GM18499 (cell line): ENCODE measurements around the gene CPT1B.

ENCODE experiments used
- ATAC-seq: cut with Tn5 transposase; IDR thresholded peaks from one replicate; pipeline ENCODE4 v1.9.1; 2021; ENCODE audit warnings: moderate number of reproducible peaks; ENCODE audit not compliant: insufficient read depth, unreplicated experiment

Gene CPT1B

GRCh38 chr22:50530877-50531545, 47.2 kb downstream of the CPT1B start:
- ATAC-seq: no peak

- no peak for ATAC-seq
Observed at GRCh38 chr22:50530580-50530876, 47.7 kb downstream of the CPT1B start.

- no peak for ATAC-seq
Observed at GRCh38 chr22:50529897-50530579, 48.2 kb downstream of the CPT1B start, which contains the start of gene TYMP. Gene TYMP (minus strand): TSS chr22:50530012. CDS start chr22:50529709, 303 bp downstream.

GRCh38 chr22:50529416-50529896, 48.8 kb downstream of the CPT1B start:
- ATAC-seq: no peak

- ATAC-seq: no peak
Observed at GRCh38 chr22:50528682-50529415, 49.4 kb downstream of the CPT1B start.

- ATAC-seq: no peak
Observed at GRCh38 chr22:50527921-50528681, 50.1 kb downstream of the CPT1B start.

GRCh38 chr22:50526834-50527801, 51.1 kb downstream of the CPT1B start:
- no peak for ATAC-seq

GRCh38 chr22:50526108-50526833, 52.0 kb downstream of the CPT1B start:
- ATAC-seq: no peak

GRCh38 chr22:50525858-50526107, 52.4 kb downstream of the CPT1B start:
- ATAC-seq: no peak

- no peak for ATAC-seq
Observed at GRCh38 chr22:50525104-50525857, 52.9 kb downstream of the CPT1B start, which contains the start of gene SCO2. Gene SCO2 (minus strand): TSS chr22:50525598. CDS start chr22:50524411, 1,187 bp downstream.

GRCh38 chr22:50524676-50525103, 53.5 kb downstream of the CPT1B start:
- no peak for ATAC-seq

GRCh38 chr22:50523806-50524675, 54.2 kb downstream of the CPT1B start:
- ATAC-seq: no peak

GRCh38 chr22:50523458-50523805, 54.8 kb downstream of the CPT1B start:
- ATAC-seq: no peak

GRCh38 chr22:50522806-50523438, 55.3 kb downstream of the CPT1B start:
- ATAC-seq: no peak

GRCh38 chr22:50522208-50522805, 55.9 kb downstream of the CPT1B start:
- no peak for ATAC-seq

GRCh38 chr22:50521710-50522109, 56.5 kb downstream of the CPT1B start:
- ATAC-seq: no peak
